GF-D8 (cell line): ENCODE results near the gene MYLK.

ENCODE experiments used
- DNase-seq: peaks from one replicate; lab custom pipeline; 2025; lab: John Stamatoyannopoulos, UW

Gene MYLK

GRCh38 chr3:123642182-123642956, 241.8 kb downstream of the MYLK start:
- DNase-seq, result peak; percentile 68

- no peak for DNase-seq
Observed at GRCh38 chr3:123641505-123641904, 242.6 kb downstream of the MYLK start.

- DNase-seq, result no peak
Observed at GRCh38 chr3:123640740-123641462, 243.2 kb downstream of the MYLK start.

GRCh38 chr3:123640311-123640710, 243.8 kb downstream of the MYLK start:
- DNase-seq, result no peak

GRCh38 chr3:123638936-123639689, 245.0 kb downstream of the MYLK start:
- no peak for DNase-seq

- DNase-seq, result no peak
Observed at GRCh38 chr3:123637841-123638240, 246.3 kb downstream of the MYLK start.

- DNase-seq, result no peak
Observed at GRCh38 chr3:123637131-123637530, 247.0 kb downstream of the MYLK start.

GRCh38 chr3:123636431-123636841, 247.7 kb downstream of the MYLK start:
- no peak for DNase-seq

- no peak for DNase-seq
Observed at GRCh38 chr3:123635717-123636116, 248.4 kb downstream of the MYLK start.

GRCh38 chr3:123635217-123635616, 248.9 kb downstream of the MYLK start:
- DNase-seq, result no peak

- no peak for DNase-seq
Observed at GRCh38 chr3:123634149-123635051, 249.7 kb downstream of the MYLK start.

- DNase-seq, result no peak
Observed at GRCh38 chr3:123633530-123633929, 250.6 kb downstream of the MYLK start.

- DNase-seq, result no peak
Observed at GRCh38 chr3:123632161-123632655, 251.9 kb downstream of the MYLK start.

GRCh38 chr3:123629747-123630047, 254.4 kb downstream of the MYLK start:
- DNase-seq, result no peak

- DNase-seq, result no peak
Observed at GRCh38 chr3:123628996-123629746, 255.0 kb downstream of the MYLK start.

- no peak for DNase-seq
Observed at GRCh38 chr3:123627673-123628670, 256.2 kb downstream of the MYLK start.

- DNase-seq, result no peak
Observed at GRCh38 chr3:123626881-123627280, 257.3 kb downstream of the MYLK start.

- DNase-seq, result no peak
Observed at GRCh38 chr3:123624302-123624701, 259.8 kb downstream of the MYLK start.

GRCh38 chr3:123623346-123623880, 260.7 kb downstream of the MYLK start:
- DNase-seq, result no peak
